PC-3 (cell line): ENCODE data around the gene PHGDH.
"Not testable (repeated sequence)": the region's sequence is repeated elsewhere in the genome, so short reads cannot be mapped to it uniquely, and the experiment has no call there.

ENCODE experiments used
- CTCF ChIP-seq: fragments of 300-600 bp; sonication (generic); conservative IDR thresholded peaks from 2 replicates; pipeline ENCODE4 v1.5.1; 2017; ENCODE audit warnings: antibody characterized with exemption, low read depth, mild to moderate bottlenecking, low read length
- EZH2 ChIP-seq: fragments of 300-600 bp; sonication (generic); IDR thresholded peaks from one replicate; pipeline ENCODE4 v1.6.1; 2017; ENCODE audit warnings: antibody characterized with exemption, mild to moderate bottlenecking, low read length; ENCODE audit not compliant: unreplicated experiment

DNA sequence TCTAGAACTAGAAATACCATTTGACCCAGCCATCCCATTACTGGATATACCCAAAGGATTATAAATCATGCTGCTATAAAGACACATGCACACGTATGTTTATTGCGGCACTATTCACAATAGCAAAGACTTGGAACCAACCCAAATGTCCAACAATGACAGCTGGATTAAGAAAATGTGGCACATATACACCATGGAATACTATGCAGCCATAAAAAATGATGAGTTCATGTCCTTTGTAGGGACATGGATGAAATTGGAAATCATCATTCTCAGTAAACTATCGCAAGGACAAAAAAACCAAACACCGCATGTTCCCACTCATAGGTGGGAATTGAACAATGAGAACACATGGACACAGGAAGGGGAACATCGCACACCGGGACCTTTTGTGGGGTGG is 5.1 kb upstream of the PHGDH start:
- not testable (repeated sequence) for TF ChIP-seq CTCF, EZH2
